HepG2 (cell line): ENCODE data around the gene NYNRIN. TPM values are rescaled to one million over a fixed set of nuclear protein-coding genes. Genes with fewer than 3 reads are reported as not detected.

ENCODE experiments used
- ATF7-NPFF ChIP-seq: sonication (generic); formaldehyde crosslinking; IDR thresholded peaks from 2 replicates; pipeline ENCODE4 v1.8.1; 2023; ENCODE audit warnings: mild to moderate bottlenecking, low read depth, missing genetic modification reagents, moderate library complexity
- CHD2 ChIP-seq: IDR thresholded peaks from 2 replicates; pipeline ENCODE4 v1.6.1; 2011; ENCODE audit warnings: low read depth, low read length, improper control_type of control experiment
- RBAK ChIP-seq: sonication (generic); formaldehyde crosslinking; IDR thresholded peaks from 2 replicates; pipeline ENCODE4 v1.5.1; 2020; ENCODE audit warnings: mild to moderate bottlenecking, missing genetic modification reagents
- TIGD3 ChIP-seq: sonication (generic); formaldehyde crosslinking; IDR thresholded peaks from 2 replicates; pipeline ENCODE4 v1.5.1; 2020; ENCODE audit warnings: mild to moderate bottlenecking, missing genetic modification reagents, borderline replicate concordance
- TRAFD1 ChIP-seq: sonication (generic); formaldehyde crosslinking; IDR thresholded peaks from 2 replicates; pipeline ENCODE4 v1.5.1; 2020; ENCODE audit warnings: missing genetic modification reagents, mild to moderate bottlenecking, borderline replicate concordance
- ZFP90 ChIP-seq: sonication (generic); formaldehyde crosslinking; IDR thresholded peaks from 2 replicates; pipeline ENCODE4 v1.8.0; 2022; ENCODE audit warnings: missing genetic modification reagents, mild to moderate bottlenecking, inconsistent platforms, borderline replicate concordance
- ZNF709 ChIP-seq: sonication (generic); formaldehyde crosslinking; IDR thresholded peaks from 2 replicates; pipeline ENCODE4 v1.5.0; 2020; ENCODE audit warnings: mild to moderate bottlenecking, missing genetic modification reagents
- ZNF788 ChIP-seq: sonication (generic); formaldehyde crosslinking; IDR thresholded peaks from 2 replicates; pipeline ENCODE4 v1.5.0; 2020; ENCODE audit warnings: mild to moderate bottlenecking, missing genetic modification reagents, borderline replicate concordance
- polyA plus RNA-seq, 8 experiments: library from polyadenylated mRNA; depleted of rRNA in 3 of 8; stranded (reverse) in 7 of 8; unstranded in 1 of 8; fragments of >200 nt; fragmentation: Illumina TruSeq in 4 of 8; extraction: Trizol in 4 of 8; gene quantifications; 2 replicates each; pipeline versions ENCODE4 v1.2.1 to v1.2.3, GENCODE V29; 2011 to 2016; ENCODE audit warnings: low read depth in 4 of 8, missing spikeins in 1 of 8, mixed read lengths in 1 of 8; ENCODE audit not compliant: insufficient read depth in 1 of 8
- total RNA-seq, 5 experiments: library from RNA; depleted of rRNA; stranded (reverse); fragments of >200 nt; fragmentation: Illumina TruSeq; extraction: Trizol; gene quantifications; 2 replicates each; pipeline ENCODE4 v1.2.3, GENCODE V29; 2016; ENCODE audit warnings: low read depth in 1 of 5
- TF ChIP-seq, protein P1 (sequence below): sonication (generic); formaldehyde crosslinking; IDR thresholded peaks from 2 replicates; pipeline ENCODE4 v1.4.0; 2020; ENCODE audit warnings: mild to moderate bottlenecking, missing genetic modification reagents
- TF ChIP-seq, protein P2 (sequence below): sonication (generic); formaldehyde crosslinking; IDR thresholded peaks from 2 replicates; pipeline ENCODE4 v1.4.0; 2020; ENCODE audit warnings: mild to moderate bottlenecking, low read depth, missing genetic modification reagents
- TF ChIP-seq, protein P3 (sequence below): sonication (generic); formaldehyde crosslinking; IDR thresholded peaks from 2 replicates; pipeline ENCODE4 v1.8.0; 2022; ENCODE audit warnings: missing genetic modification reagents, low read depth, mild to moderate bottlenecking, borderline replicate concordance
- TF ChIP-seq, protein P4 (sequence below): sonication (generic); formaldehyde crosslinking; IDR thresholded peaks from 2 replicates; pipeline ENCODE4 v1.4.0; 2020; ENCODE audit warnings: mild to moderate bottlenecking, missing genetic modification reagents, borderline replicate concordance

NYNRIN gene
- total and polyA plus RNA-seq, 2 of the 13 experiments (the other 11 are each of a cell fraction or from before 2014, with no cell fraction given): 0.63 to 1.1 TPM

GRCh38 chr14:24429395-24430142 lies 30.8 kb downstream of the NYNRIN start, which contains the start of the genes CBLN3 and KHNYN (continued):
- TF ChIP-seq, protein P1, sequence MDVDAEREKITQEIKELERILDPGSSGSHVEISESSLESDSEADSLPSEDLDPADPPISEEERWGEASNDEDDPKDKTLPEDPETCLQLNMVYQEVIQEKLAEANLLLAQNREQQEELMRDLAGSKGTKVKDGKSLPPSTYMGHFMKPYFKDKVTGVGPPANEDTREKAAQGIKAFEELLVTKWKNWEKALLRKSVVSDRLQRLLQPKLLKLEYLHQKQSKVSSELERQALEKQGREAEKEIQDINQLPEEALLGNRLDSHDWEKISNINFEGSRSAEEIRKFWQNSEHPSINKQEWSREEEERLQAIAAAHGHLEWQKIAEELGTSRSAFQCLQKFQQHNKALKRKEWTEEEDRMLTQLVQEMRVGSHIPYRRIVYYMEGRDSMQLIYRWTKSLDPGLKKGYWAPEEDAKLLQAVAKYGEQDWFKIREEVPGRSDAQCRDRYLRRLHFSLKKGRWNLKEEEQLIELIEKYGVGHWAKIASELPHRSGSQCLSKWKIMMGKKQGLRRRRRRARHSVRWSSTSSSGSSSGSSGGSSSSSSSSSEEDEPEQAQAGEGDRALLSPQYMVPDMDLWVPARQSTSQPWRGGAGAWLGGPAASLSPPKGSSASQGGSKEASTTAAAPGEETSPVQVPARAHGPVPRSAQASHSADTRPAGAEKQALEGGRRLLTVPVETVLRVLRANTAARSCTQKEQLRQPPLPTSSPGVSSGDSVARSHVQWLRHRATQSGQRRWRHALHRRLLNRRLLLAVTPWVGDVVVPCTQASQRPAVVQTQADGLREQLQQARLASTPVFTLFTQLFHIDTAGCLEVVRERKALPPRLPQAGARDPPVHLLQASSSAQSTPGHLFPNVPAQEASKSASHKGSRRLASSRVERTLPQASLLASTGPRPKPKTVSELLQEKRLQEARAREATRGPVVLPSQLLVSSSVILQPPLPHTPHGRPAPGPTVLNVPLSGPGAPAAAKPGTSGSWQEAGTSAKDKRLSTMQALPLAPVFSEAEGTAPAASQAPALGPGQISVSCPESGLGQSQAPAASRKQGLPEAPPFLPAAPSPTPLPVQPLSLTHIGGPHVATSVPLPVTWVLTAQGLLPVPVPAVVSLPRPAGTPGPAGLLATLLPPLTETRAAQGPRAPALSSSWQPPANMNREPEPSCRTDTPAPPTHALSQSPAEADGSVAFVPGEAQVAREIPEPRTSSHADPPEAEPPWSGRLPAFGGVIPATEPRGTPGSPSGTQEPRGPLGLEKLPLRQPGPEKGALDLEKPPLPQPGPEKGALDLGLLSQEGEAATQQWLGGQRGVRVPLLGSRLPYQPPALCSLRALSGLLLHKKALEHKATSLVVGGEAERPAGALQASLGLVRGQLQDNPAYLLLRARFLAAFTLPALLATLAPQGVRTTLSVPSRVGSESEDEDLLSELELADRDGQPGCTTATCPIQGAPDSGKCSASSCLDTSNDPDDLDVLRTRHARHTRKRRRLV (CRISPR knock-in tag): peak; percentile 89
- TF ChIP-seq, protein P2, sequence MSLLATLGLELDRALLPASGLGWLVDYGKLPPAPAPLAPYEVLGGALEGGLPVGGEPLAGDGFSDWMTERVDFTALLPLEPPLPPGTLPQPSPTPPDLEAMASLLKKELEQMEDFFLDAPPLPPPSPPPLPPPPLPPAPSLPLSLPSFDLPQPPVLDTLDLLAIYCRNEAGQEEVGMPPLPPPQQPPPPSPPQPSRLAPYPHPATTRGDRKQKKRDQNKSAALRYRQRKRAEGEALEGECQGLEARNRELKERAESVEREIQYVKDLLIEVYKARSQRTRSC (CRISPR knock-in tag): peak; percentile 19; the same call in 1 of the 2 replicates
- TF ChIP-seq ZFP90 (CRISPR knock-in tag) (peak; percentile 70; the same call in 1 of the 2 replicates), ZNF788 (CRISPR knock-in tag) (peak; percentile 72; the same call in 1 of the 2 replicates), TIGD3 (CRISPR knock-in tag) (0 out of 2 replicates have a peak, but pooled peaks have one; percentile 32), RBAK (CRISPR knock-in tag) (peak; percentile 73; the same call in 1 of the 2 replicates), ATF7-NPFF (CRISPR knock-in tag) (peak; percentile 93), TRAFD1 (no peak), ZNF709 (CRISPR knock-in tag) (no peak), CHD2 (peak; percentile 1; the same call in 1 of the 2 replicates)
- TF ChIP-seq, protein P3, sequence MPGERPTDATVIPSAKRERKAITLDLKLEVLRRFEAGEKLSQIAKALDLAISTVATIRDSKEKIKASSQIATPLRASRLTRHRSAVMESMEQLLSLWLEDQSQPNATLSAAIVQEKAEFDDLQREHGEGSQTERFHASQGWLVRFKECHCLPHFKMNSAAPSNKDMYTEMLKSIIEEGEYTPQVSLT (CRISPR knock-in tag): no peak
- TF ChIP-seq, protein P4, sequence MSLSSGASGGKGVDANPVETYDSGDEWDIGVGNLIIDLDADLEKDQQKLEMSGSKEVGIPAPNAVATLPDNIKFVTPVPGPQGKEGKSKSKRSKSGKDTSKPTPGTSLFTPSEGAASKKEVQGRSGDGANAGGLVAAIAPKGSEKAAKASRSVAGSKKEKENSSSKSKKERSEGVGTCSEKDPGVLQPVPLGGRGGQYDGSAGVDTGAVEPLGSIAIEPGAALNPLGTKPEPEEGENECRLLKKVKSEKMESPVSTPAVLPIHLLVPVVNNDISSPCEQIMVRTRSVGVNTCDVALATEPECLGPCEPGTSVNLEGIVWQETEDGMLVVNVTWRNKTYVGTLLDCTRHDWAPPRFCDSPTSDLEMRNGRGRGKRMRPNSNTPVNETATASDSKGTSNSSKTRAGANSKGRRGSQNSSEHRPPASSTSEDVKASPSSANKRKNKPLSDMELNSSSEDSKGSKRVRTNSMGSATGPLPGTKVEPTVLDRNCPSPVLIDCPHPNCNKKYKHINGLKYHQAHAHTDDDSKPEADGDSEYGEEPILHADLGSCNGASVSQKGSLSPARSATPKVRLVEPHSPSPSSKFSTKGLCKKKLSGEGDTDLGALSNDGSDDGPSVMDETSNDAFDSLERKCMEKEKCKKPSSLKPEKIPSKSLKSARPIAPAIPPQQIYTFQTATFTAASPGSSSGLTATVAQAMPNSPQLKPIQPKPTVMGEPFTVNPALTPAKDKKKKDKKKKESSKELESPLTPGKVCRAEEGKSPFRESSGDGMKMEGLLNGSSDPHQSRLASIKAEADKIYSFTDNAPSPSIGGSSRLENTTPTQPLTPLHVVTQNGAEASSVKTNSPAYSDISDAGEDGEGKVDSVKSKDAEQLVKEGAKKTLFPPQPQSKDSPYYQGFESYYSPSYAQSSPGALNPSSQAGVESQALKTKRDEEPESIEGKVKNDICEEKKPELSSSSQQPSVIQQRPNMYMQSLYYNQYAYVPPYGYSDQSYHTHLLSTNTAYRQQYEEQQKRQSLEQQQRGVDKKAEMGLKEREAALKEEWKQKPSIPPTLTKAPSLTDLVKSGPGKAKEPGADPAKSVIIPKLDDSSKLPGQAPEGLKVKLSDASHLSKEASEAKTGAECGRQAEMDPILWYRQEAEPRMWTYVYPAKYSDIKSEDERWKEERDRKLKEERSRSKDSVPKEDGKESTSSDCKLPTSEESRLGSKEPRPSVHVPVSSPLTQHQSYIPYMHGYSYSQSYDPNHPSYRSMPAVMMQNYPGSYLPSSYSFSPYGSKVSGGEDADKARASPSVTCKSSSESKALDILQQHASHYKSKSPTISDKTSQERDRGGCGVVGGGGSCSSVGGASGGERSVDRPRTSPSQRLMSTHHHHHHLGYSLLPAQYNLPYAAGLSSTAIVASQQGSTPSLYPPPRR: peak; percentile 39; the same call in 1 of the 2 replicates
